DMS114 treated with DMSO at 0.1 percent for 48 hours (cell line): ENCODE data around the gene GRIA1.
"Not testable (repeated sequence)": the region's sequence is repeated elsewhere in the genome, so short reads cannot be mapped to it uniquely, and the experiment has no call there.

Experiments used
- DNase-seq: peaks from one replicate; lab custom pipeline; 2025; ENCODE audit not compliant: unreplicated experiment; lab: John Stamatoyannopoulos, UW

GRIA1 gene

GRCh38 chr5:153824909-153825308, 334.4 kb downstream of the GRIA1 start:
- DNase-seq = no peak

GRCh38 chr5:153827397-153827796, 336.9 kb downstream of the GRIA1 start:
- DNase-seq = no peak

- no peak for DNase-seq
Measured at GRCh38 chr5:153829510-153830065, 339.1 kb downstream of the GRIA1 start.

GRCh38 chr5:153831973-153832372, 341.5 kb downstream of the GRIA1 start:
- DNase-seq = peak; percentile 56

GRCh38 chr5:153835891-153836515, 345.5 kb downstream of the GRIA1 start:
- no peak for DNase-seq

- DNase-seq = not testable (repeated sequence)
Measured at GRCh38 chr5:153849303-153850113, 359.0 kb downstream of the GRIA1 start.

- no peak for DNase-seq
Measured at GRCh38 chr5:153860195-153860886, 369.9 kb downstream of the GRIA1 start.

GRCh38 chr5:153862906-153863305, 372.4 kb downstream of the GRIA1 start:
- DNase-seq = not testable (repeated sequence)
